GM20000 (cell line): ENCODE measurements around the gene APOL4.
"Not testable (repeated sequence)": the region's sequence is repeated elsewhere in the genome, so short reads cannot be mapped to it uniquely, and the experiment has no call there.

Source experiments
- DNase-seq: peaks from one replicate; pipeline ENCODE4 v3.0.0; 2012; ENCODE audit warnings: low spot score
- TF ChIP-seq, protein P1 (sequence below): IDR thresholded peaks from 2 replicates; pipeline ENCODE4 v1.5.1; 2012; ENCODE audit warnings: mild to moderate bottlenecking, control low read depth; ENCODE audit errors: extremely low read depth, missing control alignments

Gene APOL4

DNA sequence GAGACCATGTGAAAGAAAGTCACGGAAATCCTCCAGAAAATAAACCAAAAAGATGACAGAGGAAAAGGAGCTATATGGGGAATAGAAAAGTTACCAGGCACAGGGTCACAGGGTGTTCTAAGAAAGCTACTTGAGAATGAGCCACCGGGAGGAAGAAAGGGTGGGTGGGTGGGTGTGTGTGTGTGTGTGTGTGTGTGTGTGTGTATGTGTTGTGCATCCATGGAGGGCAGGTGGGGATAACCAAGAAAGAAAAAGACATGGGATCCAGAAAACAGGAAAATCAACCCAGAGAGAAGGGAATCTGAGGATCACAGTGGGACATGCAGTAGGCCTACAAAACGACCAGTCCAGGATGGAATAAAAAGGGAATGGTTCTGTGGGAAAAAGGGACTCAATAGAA is 34.0 kb upstream of the APOL4 start:
- TF ChIP-seq, protein P1, sequence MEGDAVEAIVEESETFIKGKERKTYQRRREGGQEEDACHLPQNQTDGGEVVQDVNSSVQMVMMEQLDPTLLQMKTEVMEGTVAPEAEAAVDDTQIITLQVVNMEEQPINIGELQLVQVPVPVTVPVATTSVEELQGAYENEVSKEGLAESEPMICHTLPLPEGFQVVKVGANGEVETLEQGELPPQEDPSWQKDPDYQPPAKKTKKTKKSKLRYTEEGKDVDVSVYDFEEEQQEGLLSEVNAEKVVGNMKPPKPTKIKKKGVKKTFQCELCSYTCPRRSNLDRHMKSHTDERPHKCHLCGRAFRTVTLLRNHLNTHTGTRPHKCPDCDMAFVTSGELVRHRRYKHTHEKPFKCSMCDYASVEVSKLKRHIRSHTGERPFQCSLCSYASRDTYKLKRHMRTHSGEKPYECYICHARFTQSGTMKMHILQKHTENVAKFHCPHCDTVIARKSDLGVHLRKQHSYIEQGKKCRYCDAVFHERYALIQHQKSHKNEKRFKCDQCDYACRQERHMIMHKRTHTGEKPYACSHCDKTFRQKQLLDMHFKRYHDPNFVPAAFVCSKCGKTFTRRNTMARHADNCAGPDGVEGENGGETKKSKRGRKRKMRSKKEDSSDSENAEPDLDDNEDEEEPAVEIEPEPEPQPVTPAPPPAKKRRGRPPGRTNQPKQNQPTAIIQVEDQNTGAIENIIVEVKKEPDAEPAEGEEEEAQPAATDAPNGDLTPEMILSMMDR, result no peak
- DNase-seq, result no peak

DNA sequence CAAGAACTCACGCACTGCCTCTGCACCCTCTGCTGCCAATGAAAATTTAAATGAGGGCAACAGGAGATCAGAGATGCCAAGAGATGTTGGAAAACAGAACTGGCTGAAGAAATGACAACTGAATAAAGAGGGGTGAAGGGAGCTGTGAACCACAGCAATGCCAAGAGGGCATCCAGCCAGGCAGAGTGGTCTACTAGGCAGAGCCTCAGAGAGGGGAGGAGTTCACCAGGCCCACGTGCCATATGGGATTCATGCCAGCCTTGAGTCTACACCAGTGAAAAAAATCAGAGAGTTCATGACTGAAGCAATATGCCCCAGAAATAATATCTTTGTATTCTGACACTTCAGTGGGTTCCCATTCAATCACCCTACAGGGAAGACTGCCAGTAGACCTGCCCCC is 33.3 kb upstream of the APOL4 start:
- TF ChIP-seq, protein P1, result no peak
- no peak for DNase-seq

DNA sequence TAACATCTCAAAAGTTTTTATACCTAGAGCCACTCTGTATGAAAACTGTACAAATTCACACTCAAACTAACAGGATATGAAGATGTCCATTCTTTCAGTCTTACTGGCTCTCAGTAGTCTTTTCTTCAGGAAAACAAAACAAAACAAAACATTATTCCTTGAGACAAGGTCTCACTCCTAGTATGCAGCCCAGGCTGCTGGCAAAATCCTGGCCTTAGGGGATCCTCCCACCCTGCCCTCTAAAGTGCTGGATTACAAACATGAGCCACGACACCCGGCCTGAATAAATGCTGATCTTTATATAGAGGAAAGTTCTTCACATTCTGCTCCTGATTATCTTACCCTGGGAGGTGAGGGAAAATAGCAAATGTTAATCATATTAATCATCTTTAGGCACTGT is 32.6 kb upstream of the APOL4 start:
- DNase-seq, result no peak
- TF ChIP-seq, protein P1, result no peak

DNA sequence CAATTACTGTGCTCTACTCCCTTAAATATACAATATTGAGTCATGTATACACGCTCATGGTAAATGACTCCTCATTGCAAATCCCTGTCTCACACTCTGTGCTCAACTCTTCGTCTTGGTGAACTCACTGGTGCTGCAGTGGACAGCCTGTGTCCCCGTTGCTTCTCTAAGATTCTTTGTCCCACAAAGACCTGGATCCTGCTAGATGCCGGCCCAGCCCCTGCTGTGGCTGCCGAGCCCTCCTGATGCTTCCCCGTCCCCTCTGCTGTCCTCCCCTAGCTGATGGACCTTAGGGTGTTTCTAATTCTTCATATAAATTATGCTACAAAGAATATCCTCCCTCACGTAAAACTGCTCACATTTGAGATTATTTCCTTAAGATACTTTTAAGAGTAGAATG is 32.2 kb upstream of the APOL4 start:
- DNase-seq, result no peak
- TF ChIP-seq, protein P1, result no peak

DNA sequence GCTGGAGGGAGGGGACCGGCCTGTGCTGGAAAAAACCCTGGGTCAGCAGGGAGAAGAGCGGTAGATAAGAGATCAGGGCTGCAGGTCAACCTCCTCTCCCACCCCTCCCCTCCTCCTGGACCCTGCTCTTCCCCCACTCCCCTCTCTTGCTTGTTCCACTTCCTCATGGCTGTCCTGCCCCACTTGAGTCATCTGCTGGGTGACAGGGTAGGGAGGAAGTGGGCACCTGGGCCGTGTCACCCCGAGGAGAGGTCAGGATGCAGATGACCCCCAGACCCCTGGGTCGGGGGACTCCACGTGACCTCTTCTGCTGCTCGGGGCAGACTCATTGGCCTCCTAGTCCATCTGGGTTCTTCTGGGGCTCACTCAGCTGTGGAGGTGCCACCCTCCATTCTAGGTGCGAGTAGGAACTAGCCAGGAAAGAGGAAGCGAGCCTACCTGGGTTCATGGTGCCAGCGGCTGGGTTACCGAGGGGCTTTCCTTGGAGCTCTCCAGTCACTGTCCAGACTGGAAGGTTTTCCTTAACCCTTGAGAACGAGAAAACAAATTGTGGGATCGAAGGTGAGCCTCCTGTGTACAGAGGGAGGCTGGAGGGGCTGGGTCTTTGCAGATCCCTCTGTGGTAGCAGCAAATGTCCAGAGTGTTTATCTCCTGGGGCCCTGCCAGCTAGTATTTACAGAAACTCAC is 31.2 kb upstream of the APOL4 start:
- TF ChIP-seq, protein P1, result no peak
- DNase-seq, result no peak

DNA sequence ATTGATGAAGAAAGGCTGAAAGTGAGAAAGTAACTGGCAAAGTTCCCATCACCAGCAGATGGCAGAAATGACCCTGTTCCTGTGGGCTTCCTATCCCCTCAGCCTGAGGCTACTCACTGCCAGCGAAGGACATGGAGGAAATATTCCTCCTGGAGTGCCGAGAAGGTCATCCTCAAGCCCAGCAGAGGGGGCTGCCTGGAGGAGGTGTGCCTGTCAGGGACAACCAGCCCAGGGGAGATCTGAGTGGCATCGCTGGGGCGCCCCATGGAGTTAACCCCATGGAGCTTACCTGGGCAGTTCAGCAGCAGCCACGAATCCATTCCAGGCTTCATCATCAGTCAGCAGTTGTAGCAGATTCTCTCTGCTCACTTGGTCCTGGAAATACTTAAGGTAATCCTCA is 29.4 kb upstream of the APOL4 start:
- not testable (repeated sequence) for DNase-seq

DNA sequence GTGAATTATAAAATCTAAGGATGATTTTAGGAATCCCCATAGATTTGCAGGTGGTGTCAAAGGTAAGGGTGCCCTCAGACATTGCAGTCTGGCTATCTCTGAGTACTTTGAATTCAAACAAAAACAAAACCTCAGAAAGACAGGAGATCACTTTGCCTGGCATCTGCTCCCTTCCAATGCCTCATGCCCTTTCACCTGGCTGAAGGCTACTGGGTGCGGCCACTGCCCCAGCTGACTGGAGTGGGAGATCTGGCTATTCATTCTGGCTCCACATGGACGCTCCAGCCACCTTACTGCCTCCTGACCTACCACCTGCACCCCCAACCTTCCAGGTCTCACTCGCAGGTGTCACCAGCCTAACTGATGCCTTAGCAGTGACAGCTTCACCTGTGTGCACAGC is 28.0 kb upstream of the APOL4 start:
- not testable (repeated sequence) for DNase-seq

DNA sequence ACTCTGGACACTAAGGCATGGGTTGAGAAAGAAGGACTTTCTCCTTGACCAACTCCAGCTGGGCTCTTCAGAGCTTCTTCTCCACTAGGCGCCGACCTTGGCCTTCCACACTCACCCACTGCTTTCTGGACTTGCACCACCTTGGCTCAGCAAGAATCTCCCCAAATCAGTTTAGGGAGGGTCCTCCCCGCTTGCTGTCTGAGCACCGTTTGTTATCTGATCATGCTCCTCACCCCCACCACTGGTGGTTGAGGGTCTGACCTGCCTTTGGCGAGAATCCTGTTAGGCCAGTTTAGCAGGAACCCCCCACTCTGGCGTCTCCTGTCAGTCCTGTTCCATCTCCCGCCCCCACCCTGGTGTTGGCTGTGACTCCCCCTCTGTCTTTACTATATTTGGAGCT is 27.3 kb upstream of the APOL4 start:
- no peak for DNase-seq
- TF ChIP-seq, protein P1, result no peak

DNA sequence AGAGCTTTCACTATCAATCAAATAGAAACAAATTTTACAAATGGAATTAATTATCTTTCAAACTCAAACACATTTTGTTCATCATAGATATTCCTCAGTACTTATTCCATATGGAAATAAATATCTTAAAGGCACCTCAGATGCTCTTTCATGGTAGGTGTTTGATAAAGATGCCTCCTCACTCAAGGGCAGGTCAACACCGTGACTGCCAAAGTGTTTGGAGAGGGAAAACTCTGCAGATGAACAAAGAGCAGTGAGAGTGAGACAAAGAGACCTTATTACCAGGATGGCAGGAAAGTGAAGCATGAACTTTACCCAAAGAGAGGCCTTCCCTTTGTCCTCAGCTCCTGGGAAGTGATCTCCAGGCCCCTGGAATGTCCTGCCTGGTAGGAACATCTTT is 26.8 kb upstream of the APOL4 start:
- DNase-seq, result not testable (repeated sequence)
